Measurements from ENCODE around the gene RBM26.

DNA sequence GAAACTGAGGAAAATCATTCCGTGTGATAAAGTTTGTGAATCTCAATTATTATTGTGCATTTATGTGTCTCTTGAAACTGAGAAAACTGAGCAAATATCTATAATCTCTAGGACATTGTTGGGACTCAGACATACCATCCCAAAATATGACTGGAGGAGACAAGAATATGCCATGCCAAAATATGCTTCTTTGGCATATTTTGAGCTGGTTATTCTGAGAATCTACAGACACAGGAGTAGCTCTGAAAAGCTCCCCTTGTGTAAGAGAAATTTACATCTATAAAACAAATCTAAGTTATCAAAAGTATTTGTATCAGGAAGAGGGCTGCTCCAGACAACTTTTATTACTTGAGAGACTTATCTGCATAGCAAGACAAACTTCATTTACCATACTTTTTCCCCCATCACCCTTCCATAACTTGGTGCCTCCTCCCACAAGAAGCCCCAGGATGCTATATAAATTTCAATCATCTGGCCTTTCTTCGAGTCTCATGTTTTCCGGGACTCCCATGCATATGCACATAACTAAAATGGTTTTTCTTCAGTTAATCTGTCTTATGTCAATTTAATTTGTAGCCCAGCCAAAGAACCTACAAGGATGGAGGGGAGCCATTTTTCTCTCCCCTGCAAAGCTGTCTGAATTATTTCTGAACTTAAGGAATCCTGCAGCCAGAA, 46.3 kb upstream of the RBM26 start:
- TF ChIP-seq, protein P1, sequence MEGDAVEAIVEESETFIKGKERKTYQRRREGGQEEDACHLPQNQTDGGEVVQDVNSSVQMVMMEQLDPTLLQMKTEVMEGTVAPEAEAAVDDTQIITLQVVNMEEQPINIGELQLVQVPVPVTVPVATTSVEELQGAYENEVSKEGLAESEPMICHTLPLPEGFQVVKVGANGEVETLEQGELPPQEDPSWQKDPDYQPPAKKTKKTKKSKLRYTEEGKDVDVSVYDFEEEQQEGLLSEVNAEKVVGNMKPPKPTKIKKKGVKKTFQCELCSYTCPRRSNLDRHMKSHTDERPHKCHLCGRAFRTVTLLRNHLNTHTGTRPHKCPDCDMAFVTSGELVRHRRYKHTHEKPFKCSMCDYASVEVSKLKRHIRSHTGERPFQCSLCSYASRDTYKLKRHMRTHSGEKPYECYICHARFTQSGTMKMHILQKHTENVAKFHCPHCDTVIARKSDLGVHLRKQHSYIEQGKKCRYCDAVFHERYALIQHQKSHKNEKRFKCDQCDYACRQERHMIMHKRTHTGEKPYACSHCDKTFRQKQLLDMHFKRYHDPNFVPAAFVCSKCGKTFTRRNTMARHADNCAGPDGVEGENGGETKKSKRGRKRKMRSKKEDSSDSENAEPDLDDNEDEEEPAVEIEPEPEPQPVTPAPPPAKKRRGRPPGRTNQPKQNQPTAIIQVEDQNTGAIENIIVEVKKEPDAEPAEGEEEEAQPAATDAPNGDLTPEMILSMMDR (IDR thresholded peaks at IDR 0.05) = no peak
- TF ChIP-seq POLR2A (IDR thresholded peaks at IDR 0.05) = no peak

Data from thyroid gland (tissue), 4 donors.